ENCODE results near the gene PLD4.

GRCh38 chr14:104973135-104973384, 48.4 kb downstream of the PLD4 start:
- TF ChIP-seq TAF1 (IDR thresholded peaks at IDR 0.05; ENCODE audit: low read depth) (no peak), CEBPB (IDR thresholded peaks at IDR 0.05) (no peak; the same call in 1 of the 2 replicates), RAD21 (IDR thresholded peaks at IDR 0.05; ENCODE audit: low read depth) (peak; percentile 25; the same call in 1 of the 2 replicates), EP300 (IDR thresholded peaks at IDR 0.05; ENCODE audit: borderline replicate concordance) (no peak), MAX (IDR thresholded peaks at IDR 0.05) (peak; percentile 89), EGR1 (IDR thresholded peaks at IDR 0.05) (0 out of 2 replicates have a peak, but pooled peaks have one; percentile 33), REST (IDR thresholded peaks at IDR 0.05; ENCODE audit: low read depth) (no peak), FOXM1 (IDR thresholded peaks at IDR 0.05; ENCODE audit: borderline replicate concordance, low read depth) (no peak), NFIC (IDR thresholded peaks at IDR 0.05) (no peak), YY1 (IDR thresholded peaks at IDR 0.05; ENCODE audit: low read depth) (0 out of 2 replicates have a peak, but pooled peaks have one; percentile 45), ZBTB7A (IDR thresholded peaks at IDR 0.05; ENCODE audit: low read depth) (no peak)

Data from Ishikawa (cell line).